HepG2 (cell line): Measurements from ENCODE around the gene FARSB. TPM values are rescaled to one million over a fixed set of nuclear protein-coding genes. Genes with fewer than 3 reads are reported as not detected.
A peak's percentile ranks its signal among the peaks of the same experiment; 100 is the strongest.

Experiments used
- ATAC-seq: fragments of 200-7000 bp; cut with Tn5 transposase; 3 replicates; pipeline ENCODE4 v1.9.1; 2020; ENCODE audit warnings: mild to moderate bottlenecking, moderate library complexity
- BruUV-seq: library from RNA; stranded (reverse); fragments of 400-500 nt; replicated peaks from 2 replicates; lab custom pipeline; 2021; lab: Mats Ljungman, UMichigan
- CTCF ChIA-PET: fragments of 300-600 bp; formaldehyde crosslinking; extraction: SDS; loops from one replicate; lab custom pipeline; 2021; ENCODE audit warnings: low total read pairs, inconsistent platforms, low intra/inter-chr PET ratio; lab: Yijun Ruan, JAX
- POLR2A ChIA-PET: fragments of 350-600 bp; sonication (Branson Sonifier 250); formaldehyde crosslinking; loops from one replicate; lab custom pipeline; 2020; ENCODE audit warnings: antibody characterized with exemption, inconsistent platforms; lab: Yijun Ruan, JAX
- DNase-seq: peaks from one replicate; pipeline ENCODE4 v3.0.0-alpha.2; 2015; ENCODE audit warnings: low spot score
- FAIRE-seq: peaks from 3 replicates; lab custom pipeline; 2011; peaks lifted over from hg19 to GRCh38; lab: Jason Lieb, UNC
- H2AFZ ChIP-seq: one replicate; pipeline ENCODE4 v1.6.1; 2011; ENCODE audit warnings: low read length, inconsistent platforms
- H3K27ac ChIP-seq: fragments of 300-600 bp; 3 replicates; pipeline ENCODE4 v1.8.0; 2011; ENCODE audit warnings: mixed run types, mild to moderate bottlenecking, mixed read lengths, low read length, inconsistent platforms; ENCODE audit not compliant: insufficient read depth; ENCODE audit errors: extremely low read length
- H3K27me3 ChIP-seq, 2 experiments: fragments of 200-600 bp in 1 of 2; 2 replicates in 1 of 2; 3 replicates in 1 of 2; pipeline versions ENCODE4 v1.6.0 to v1.8.0; 2011; ENCODE audit warnings: low read length in 2 of 2, mild to moderate bottlenecking in 2 of 2, moderate library complexity in 2 of 2, inconsistent platforms in 1 of 2; ENCODE audit not compliant: insufficient read depth in 2 of 2, control insufficient read depth in 1 of 2
- H3K36me3 ChIP-seq, 2 experiments: fragments of 200-600 bp in 1 of 2; replicated peaks in 1 of 2; 2 replicates in 1 of 2; 3 replicates in 1 of 2; pipeline versions ENCODE4 v1.5.1 to v1.8.0; 2011; ENCODE audit warnings: low read length in 2 of 2, inconsistent platforms in 1 of 2; ENCODE audit not compliant: insufficient read depth in 2 of 2, control insufficient read depth in 1 of 2
- H3K4me1 ChIP-seq: 2 replicates; pipeline ENCODE4 v1.5.1; 2012; ENCODE audit warnings: low read length, inconsistent platforms; ENCODE audit not compliant: insufficient read depth
- H3K4me2 ChIP-seq: 2 replicates; pipeline ENCODE4 v1.6.0; 2011; ENCODE audit warnings: low read depth, low read length, inconsistent platforms
- H3K4me3 ChIP-seq, 3 experiments: fragments of 200-600 bp in 1 of 3; sonication (generic), shearing (Covaris generic) in 1 of 3; replicated peaks in 1 of 3; 2 replicates each; pipeline ENCODE4 v1.5.1; 2011 to 2016; ENCODE audit warnings: low read length in 3 of 3, inconsistent platforms in 2 of 3, low read depth in 2 of 3, mild to moderate bottlenecking in 2 of 3, control low read depth in 1 of 3, mixed read lengths in 1 of 3; ENCODE audit not compliant: insufficient read depth in 1 of 3
- H3K79me2 ChIP-seq: one replicate; pipeline ENCODE4 v1.6.1; 2011; ENCODE audit warnings: low read length, inconsistent platforms; ENCODE audit not compliant: insufficient read depth
- H3K9ac ChIP-seq: 2 replicates; pipeline ENCODE4 v1.6.0; 2011; ENCODE audit warnings: mild to moderate bottlenecking, low read depth, low read length, inconsistent platforms; ENCODE audit not compliant: insufficient read depth
- H3K9me3 ChIP-seq: 2 replicates; pipeline ENCODE4 v1.5.1; 2012; ENCODE audit warnings: mild to moderate bottlenecking, low read length
- H4K20me1 ChIP-seq: 2 replicates; pipeline ENCODE4 v1.6.0; 2011; ENCODE audit warnings: inconsistent platforms, mild to moderate bottlenecking, low read length, moderate library complexity; ENCODE audit not compliant: insufficient read depth
- CEBPG ChIP-seq: IDR thresholded peaks from 2 replicates; pipeline ENCODE4 v1.6.1; 2016
- CREM ChIP-seq, 2 experiments: sonication (generic) in 1 of 2; formaldehyde crosslinking in 1 of 2; IDR thresholded peaks; 2 replicates each; pipeline versions ENCODE4 v1.4.0 to v1.6.1; 2016 to 2020; ENCODE audit warnings: antibody characterized with exemption in 1 of 2, mild to moderate bottlenecking in 1 of 2, missing genetic modification reagents in 1 of 2
- FOXA1 ChIP-seq, 2 experiments: fragments of 450-650 bp in 1 of 2; sonication (generic) in 1 of 2; formaldehyde crosslinking in 1 of 2; IDR thresholded peaks; 2 replicates each; pipeline versions ENCODE4 v1.4.0 to v1.6.1; 2016 to 2020; ENCODE audit warnings: missing genetic modification reagents in 1 of 2
- GATAD2A ChIP-seq: IDR thresholded peaks from 2 replicates; pipeline ENCODE4 v1.6.1; 2016
- HOXA9 ChIP-seq: sonication (generic); formaldehyde crosslinking; IDR thresholded peaks from 2 replicates; pipeline ENCODE4 v1.8.1; 2022; ENCODE audit warnings: missing genetic modification reagents, mild to moderate bottlenecking, moderate library complexity, borderline replicate concordance
- IRF2 ChIP-seq: IDR thresholded peaks from 2 replicates; pipeline ENCODE4 v1.6.1; 2018; ENCODE audit warnings: missing genetic modification reagents, missing compliant biosample characterization
- KLF16 ChIP-seq, 2 experiments: sonication (generic) in 1 of 2; formaldehyde crosslinking in 1 of 2; IDR thresholded peaks; 2 replicates each; pipeline versions ENCODE4 v1.6.1 to v1.8.0; 2016 to 2023; ENCODE audit warnings: missing genetic modification reagents in 2 of 2, missing compliant biosample characterization in 1 of 2
- MEF2D ChIP-seq: sonication (generic); formaldehyde crosslinking; IDR thresholded peaks from 2 replicates; pipeline ENCODE4 v1.5.1; 2020; ENCODE audit warnings: mild to moderate bottlenecking, missing genetic modification reagents
- RAD21 ChIP-seq: fragments of 450-650 bp; formaldehyde crosslinking; IDR thresholded peaks from 2 replicates; pipeline ENCODE4 v1.5.0; 2020; ENCODE audit warnings: mild to moderate bottlenecking
- SETDB1 ChIP-seq: sonication (generic); formaldehyde crosslinking; IDR thresholded peaks from 2 replicates; pipeline ENCODE4 v1.5.1; 2020; ENCODE audit warnings: missing genetic modification reagents, mild to moderate bottlenecking, borderline replicate concordance
- SMC3 ChIP-seq: IDR thresholded peaks from 2 replicates; pipeline ENCODE4 v1.6.1; 2011; ENCODE audit warnings: low read length, improper control_type of control experiment
- STAG1 ChIP-seq: sonication (generic); formaldehyde crosslinking; IDR thresholded peaks from 2 replicates; pipeline ENCODE4 v1.4.0; 2020; ENCODE audit warnings: missing genetic modification reagents
- ZMYM4 ChIP-seq: sonication (generic); formaldehyde crosslinking; IDR thresholded peaks from 2 replicates; pipeline ENCODE4 v1.8.1; 2023; ENCODE audit warnings: mild to moderate bottlenecking, missing genetic modification reagents
- ZNF234 ChIP-seq: sonication (generic); formaldehyde crosslinking; conservative IDR thresholded peaks from 2 replicates; pipeline ENCODE4 v1.5.1; 2020; ENCODE audit warnings: mild to moderate bottlenecking, missing genetic modification reagents
- WGBS: methylation state at CpG from one replicate; pipeline ENCODE4 v1.1.6; 2017; ENCODE audit warnings: low lambda C conversion rate; 5-methylcytosine and 5-hydroxymethylcytosine counted together
- in situ Hi-C: cut with HindIII; loops from 2 replicates; pipeline ENCODE4 v1.10.0; 2017; ENCODE audit warnings: low pct_unique_long_range_greater_than_20kb; ENCODE audit not compliant: extremely low pct_ligation_motif_present
- intact Hi-C: fragments of 100-400 bp; cut with micrococcal nuclease; formaldehyde crosslinking; loops from one replicate; pipeline ENCODE4 v1.10.0; 2022; ENCODE audit not compliant: unreplicated experiment
- polyA plus RNA-seq, 8 experiments: library from polyadenylated mRNA; depleted of rRNA in 3 of 8; stranded (reverse) in 7 of 8; unstranded in 1 of 8; fragments of >200 nt; fragmentation: Illumina TruSeq in 4 of 8; extraction: Trizol in 4 of 8; gene quantifications; 2 replicates each; pipeline versions ENCODE4 v1.2.1 to v1.2.3, GENCODE V29; 2011 to 2016; ENCODE audit warnings: low read depth in 4 of 8, missing spikeins in 1 of 8, mixed read lengths in 1 of 8; ENCODE audit not compliant: insufficient read depth in 1 of 8
- total RNA-seq, 5 experiments: library from RNA; depleted of rRNA; stranded (reverse); fragments of >200 nt; fragmentation: Illumina TruSeq; extraction: Trizol; gene quantifications; 2 replicates each; pipeline ENCODE4 v1.2.3, GENCODE V29; 2016; ENCODE audit warnings: low read depth in 1 of 5
- TF ChIP-seq, protein P1 (sequence below): sonication (generic); formaldehyde crosslinking; IDR thresholded peaks from 2 replicates; pipeline ENCODE4 v1.4.0; 2020; ENCODE audit warnings: missing genetic modification reagents, borderline replicate concordance
- TF ChIP-seq, protein P2 (sequence below): sonication (generic); formaldehyde crosslinking; IDR thresholded peaks from 2 replicates; pipeline ENCODE4 v1.8.0; 2022; ENCODE audit warnings: mild to moderate bottlenecking, missing genetic modification reagents

Gene FARSB
- total and polyA plus RNA-seq, 2 of the 13 experiments (the other 11 are each of a cell fraction or from before 2014, with no cell fraction given) = 23.3 to 45.9 TPM

DNA sequence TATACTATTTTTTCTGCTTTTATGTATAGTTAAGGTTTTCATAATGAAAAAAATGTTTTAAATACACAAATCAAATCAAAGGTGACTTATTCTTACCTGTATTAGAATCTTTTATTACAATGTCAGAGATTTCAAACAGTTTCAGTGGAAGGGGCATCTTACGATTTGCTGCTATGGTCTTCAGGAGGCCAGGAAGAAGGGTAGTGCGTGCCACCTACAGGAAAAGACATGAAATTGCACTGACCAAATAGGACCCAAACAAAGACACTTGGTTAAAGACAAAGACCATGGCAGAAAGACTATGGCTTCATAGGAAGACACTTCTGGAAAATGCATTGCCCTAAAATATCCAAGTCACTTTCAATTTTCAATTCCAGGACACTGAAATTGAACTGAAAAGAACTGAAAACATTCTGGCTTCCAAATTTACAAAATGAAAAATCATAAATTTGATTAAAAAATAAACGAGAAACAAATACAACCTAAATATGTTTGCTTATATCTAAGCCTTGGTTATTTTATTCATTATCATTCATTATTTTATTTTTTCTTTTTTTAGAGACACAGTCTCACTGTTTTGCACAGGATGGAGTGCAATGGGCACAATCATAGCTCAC lies 42.1 kb downstream of the FARSB start:
- no peak overlapping the region for H3K4me3 ChIP-seq
- no peak overlapping the region for H3K4me2 ChIP-seq
- H3K27ac ChIP-seq = no peak overlapping the region
- 73% methylated on average over 3 of the region's 3 CpGs for WGBS
- H3K4me1 ChIP-seq = no peaks in the 10 kb centered on the region
- in situ Hi-C loops = no loop called here
- H3K36me3 ChIP-seq = peaks cover 14 to 68% of the 10 kb centered on the region in 2 experiments
- no peak overlapping the region for H2AFZ ChIP-seq
- DNase-seq = peak; percentile 54
- CTCF ChIA-PET = interaction anchor here (0.7 to 1.9 kb wide), 4 partner anchors 296 to 589 kb away, joined by 3 to 17 read pairs (median 6); no protein-coding TSS in a partner anchor
- peak; percentile 85 for FAIRE-seq
- no peaks in the 10 kb centered on the region for H3K27me3 ChIP-seq
- BruUV-seq = no TSS peak
- H4K20me1 ChIP-seq = no peaks in the 10 kb centered on the region
- intact Hi-C loops = loop anchor here (1.0 to 5.0 kb wide), 3 partner anchors 296 to 587 kb away; no protein-coding TSS in a partner anchor
- POLR2A ChIA-PET = interaction anchor here (1.6 kb wide), 1 partner anchor 42 kb away, joined by 4 read pairs; the partner anchor contains the start of gene FARSB
- ATAC-seq = peak; percentile 90
- no peaks in the 10 kb centered on the region for H3K9me3 ChIP-seq
- H3K9ac ChIP-seq = no peak overlapping the region
- no peaks in the 10 kb centered on the region for H3K79me2 ChIP-seq
- no peak for TF ChIP-seq FOXA1 (IDR thresholded peaks at IDR 0.05)
- peak; percentile 88 for TF ChIP-seq FOXA1 (CRISPR knock-in tag; IDR thresholded peaks at IDR 0.05)
- peak; percentile 82 for TF ChIP-seq STAG1 (CRISPR knock-in tag)
- 0 out of 2 replicates have a peak, but pooled peaks have one; percentile 26 for TF ChIP-seq CEBPG (CRISPR knock-in tag)
- TF ChIP-seq HOXA9 (CRISPR knock-in tag) = no peak
- TF ChIP-seq SETDB1 (CRISPR knock-in tag) = no peak
- 0 out of 2 replicates have a peak, but pooled peaks have one; percentile 37 for TF ChIP-seq MEF2D (CRISPR knock-in tag)
- TF ChIP-seq CREM (IDR thresholded peaks at IDR 0.05) = no peak
- TF ChIP-seq CREM (CRISPR knock-in tag; IDR thresholded peaks at IDR 0.05) = no peak
- peak; percentile 70 for TF ChIP-seq SMC3
- 0 out of 2 replicates have a peak, but pooled peaks have one; percentile 22 for TF ChIP-seq ZMYM4 (CRISPR knock-in tag)
- TF ChIP-seq, protein P1, sequence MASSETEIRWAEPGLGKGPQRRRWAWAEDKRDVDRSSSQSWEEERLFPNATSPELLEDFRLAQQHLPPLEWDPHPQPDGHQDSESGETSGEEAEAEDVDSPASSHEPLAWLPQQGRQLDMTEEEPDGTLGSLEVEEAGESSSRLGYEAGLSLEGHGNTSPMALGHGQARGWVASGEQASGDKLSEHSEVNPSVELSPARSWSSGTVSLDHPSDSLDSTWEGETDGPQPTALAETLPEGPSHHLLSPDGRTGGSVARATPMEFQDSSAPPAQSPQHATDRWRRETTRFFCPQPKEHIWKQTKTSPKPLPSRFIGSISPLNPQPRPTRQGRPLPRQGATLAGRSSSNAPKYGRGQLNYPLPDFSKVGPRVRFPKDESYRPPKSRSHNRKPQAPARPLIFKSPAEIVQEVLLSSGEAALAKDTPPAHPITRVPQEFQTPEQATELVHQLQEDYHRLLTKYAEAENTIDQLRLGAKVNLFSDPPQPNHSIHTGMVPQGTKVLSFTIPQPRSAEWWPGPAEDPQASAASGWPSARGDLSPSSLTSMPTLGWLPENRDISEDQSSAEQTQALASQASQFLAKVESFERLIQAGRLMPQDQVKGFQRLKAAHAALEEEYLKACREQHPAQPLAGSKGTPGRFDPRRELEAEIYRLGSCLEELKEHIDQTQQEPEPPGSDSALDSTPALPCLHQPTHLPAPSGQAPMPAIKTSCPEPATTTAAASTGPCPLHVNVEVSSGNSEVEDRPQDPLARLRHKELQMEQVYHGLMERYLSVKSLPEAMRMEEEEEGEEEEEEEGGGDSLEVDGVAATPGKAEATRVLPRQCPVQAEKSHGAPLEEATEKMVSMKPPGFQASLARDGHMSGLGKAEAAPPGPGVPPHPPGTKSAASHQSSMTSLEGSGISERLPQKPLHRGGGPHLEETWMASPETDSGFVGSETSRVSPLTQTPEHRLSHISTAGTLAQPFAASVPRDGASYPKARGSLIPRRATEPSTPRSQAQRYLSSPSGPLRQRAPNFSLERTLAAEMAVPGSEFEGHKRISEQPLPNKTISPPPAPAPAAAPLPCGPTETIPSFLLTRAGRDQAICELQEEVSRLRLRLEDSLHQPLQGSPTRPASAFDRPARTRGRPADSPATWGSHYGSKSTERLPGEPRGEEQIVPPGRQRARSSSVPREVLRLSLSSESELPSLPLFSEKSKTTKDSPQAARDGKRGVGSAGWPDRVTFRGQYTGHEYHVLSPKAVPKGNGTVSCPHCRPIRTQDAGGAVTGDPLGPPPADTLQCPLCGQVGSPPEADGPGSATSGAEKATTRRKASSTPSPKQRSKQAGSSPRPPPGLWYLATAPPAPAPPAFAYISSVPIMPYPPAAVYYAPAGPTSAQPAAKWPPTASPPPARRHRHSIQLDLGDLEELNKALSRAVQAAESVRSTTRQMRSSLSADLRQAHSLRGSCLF (CRISPR knock-in tag) = no peak
- TF ChIP-seq GATAD2A (CRISPR knock-in tag) = 0 out of 2 replicates have a peak, but pooled peaks have one; percentile 16
- TF ChIP-seq IRF2 (CRISPR knock-in tag) = 0 out of 2 replicates have a peak, but pooled peaks have one; percentile 18
- TF ChIP-seq, protein P2, sequence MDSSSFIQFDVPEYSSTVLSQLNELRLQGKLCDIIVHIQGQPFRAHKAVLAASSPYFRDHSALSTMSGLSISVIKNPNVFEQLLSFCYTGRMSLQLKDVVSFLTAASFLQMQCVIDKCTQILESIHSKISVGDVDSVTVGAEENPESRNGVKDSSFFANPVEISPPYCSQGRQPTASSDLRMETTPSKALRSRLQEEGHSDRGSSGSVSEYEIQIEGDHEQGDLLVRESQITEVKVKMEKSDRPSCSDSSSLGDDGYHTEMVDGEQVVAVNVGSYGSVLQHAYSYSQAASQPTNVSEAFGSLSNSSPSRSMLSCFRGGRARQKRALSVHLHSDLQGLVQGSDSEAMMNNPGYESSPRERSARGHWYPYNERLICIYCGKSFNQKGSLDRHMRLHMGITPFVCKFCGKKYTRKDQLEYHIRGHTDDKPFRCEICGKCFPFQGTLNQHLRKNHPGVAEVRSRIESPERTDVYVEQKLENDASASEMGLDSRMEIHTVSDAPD (CRISPR knock-in tag) = no peak
- TF ChIP-seq ZNF234 = no peak
- peak; percentile 52; the same call in 1 of the 2 replicates for TF ChIP-seq RAD21 (CRISPR knock-in tag)
- TF ChIP-seq KLF16 (CRISPR knock-in tag; IDR thresholded peaks at IDR 0.05) = peak in 1 of 2 experiments; percentile 47; a peak in 1 of 4 replicates
